Activated CD4-positive, alpha-beta T cell treated with anti-CD3 and anti-CD28 coated beads for 36 hours (primary cell): Measurements from ENCODE around the gene MOGAT1. TPM values are rescaled to one million over a fixed set of nuclear protein-coding genes. Genes with fewer than 3 reads are reported as not detected.
"Not testable (repeated sequence)": the region's sequence is repeated elsewhere in the genome, so short reads cannot be mapped to it uniquely, and the experiment has no call there.

Source experiments
- ATAC-seq: fragments of 200-7000 bp; cut with Tn5 transposase; one replicate; pipeline ENCODE4 v1.10.0; 2021; ENCODE audit warnings: mild to moderate bottlenecking, moderate library complexity
- CTCF ChIA-PET: fragments of 350-600 bp; sonication (Branson Sonifier 250); formaldehyde crosslinking; loops from one replicate; lab custom pipeline; 2021; ENCODE audit warnings: antibody characterized with exemption; lab: Charles Lee
- POLR2A ChIA-PET: fragments of 350-600 bp; sonication (Branson Sonifier 250); formaldehyde crosslinking; loops from one replicate; lab custom pipeline; 2021; ENCODE audit warnings: antibody characterized with exemption, inconsistent platforms; lab: Charles Lee
- DNase-seq: peaks from one replicate; pipeline ENCODE4 v3.0.0-alpha.2; 2020
- H3K27ac Mint-ChIP-seq: one replicate; pipeline ENCODE4 v1.8.0; 2021; ENCODE audit warnings: mixed read lengths
- H3K27me3 Mint-ChIP-seq: one replicate; pipeline ENCODE4 v1.8.0; 2021; ENCODE audit warnings: mixed read lengths
- H3K36me3 Mint-ChIP-seq: one replicate; pipeline ENCODE4 v1.8.0; 2021; ENCODE audit warnings: low read depth, mixed read lengths
- H3K4me1 Mint-ChIP-seq: one replicate; pipeline ENCODE4 v1.8.0; 2021; ENCODE audit warnings: mixed read lengths
- H3K4me3 Mint-ChIP-seq: one replicate; pipeline ENCODE4 v1.8.0; 2021; ENCODE audit warnings: mild to moderate bottlenecking, moderate library complexity, mixed read lengths
- H3K9me3 Mint-ChIP-seq: one replicate; pipeline ENCODE4 v1.8.0; 2021; ENCODE audit warnings: low read depth, mixed read lengths
- intact Hi-C, 2 experiments: fragments of 100-400 bp; cut with DNase I in 1 of 2; cut with micrococcal nuclease in 1 of 2; formaldehyde crosslinking; loops; one replicate each; pipeline versions ENCODE4 v1.14.2 to v1.15.1; 2022 to 2024; cut with DNase I, micrococcal nuclease
- total RNA-seq, 2 experiments: library from RNA; stranded (reverse); gene quantifications; one replicate each; pipeline ENCODE4 v1.2.3, GENCODE V29; 2021

The MOGAT1 gene
- total RNA-seq, 2 experiments from 2014 or later, result not detected

GRCh38 chr2:222670191-222671038 is 1.0 kb upstream of the MOGAT1 start:
- no peak overlapping the region for H3K4me3 Mint-ChIP-seq
- H3K27ac Mint-ChIP-seq, result no peak overlapping the region
- ChIA-PET CTCF (interaction anchor here (1.4 kb wide), 1 partner anchor 16 kb away, joined by 4 read pairs; no protein-coding TSS in a partner anchor), POLR2A (no interaction called here)
- H3K9me3 Mint-ChIP-seq, result no peaks in the 10 kb centered on the region
- intact Hi-C loops, result no loop called here
- ATAC-seq, result no peak
- H3K4me1 Mint-ChIP-seq, result peaks cover 8% of the 10 kb centered on the region
- no peaks in the 10 kb centered on the region for H3K36me3 Mint-ChIP-seq
- H3K27me3 Mint-ChIP-seq, result peaks cover 43% of the 10 kb centered on the region
- no peak for DNase-seq

DNA sequence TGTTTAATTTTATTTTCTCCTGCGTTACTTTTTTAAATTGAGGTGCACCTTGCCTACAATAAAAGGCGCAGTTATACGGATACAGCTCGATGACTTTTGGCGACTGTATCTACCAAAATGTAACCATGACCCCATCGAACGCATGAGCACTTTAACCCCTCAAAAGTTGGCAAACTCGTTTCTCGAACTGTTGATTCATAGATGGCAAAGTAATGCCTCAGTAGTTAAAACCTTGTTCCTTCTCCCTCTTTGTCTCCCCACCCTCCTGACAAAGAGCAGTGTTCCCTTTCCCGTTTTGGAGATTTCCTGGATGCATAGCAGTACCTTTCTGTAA is 577 bp downstream of the MOGAT1 start:
- intact Hi-C loops, result no loop called here
- Mint-ChIP-seq H3K27ac (no peak overlapping the region), H3K4me1 (peaks cover 8% of the 10 kb centered on the region), H3K9me3 (no peaks in the 10 kb centered on the region), H3K27me3 (peaks cover 43% of the 10 kb centered on the region), H3K36me3 (no peaks in the 10 kb centered on the region), H3K4me3 (peak overlapping the region; percentile 40)
- CTCF ChIA-PET, result interaction anchor here (1.0 kb wide), 1 partner anchor 34 kb away, joined by 3 read pairs; no protein-coding TSS in a partner anchor
- DNase-seq (no peak), ATAC-seq (no peak)
- POLR2A ChIA-PET, result no interaction called here

DNA sequence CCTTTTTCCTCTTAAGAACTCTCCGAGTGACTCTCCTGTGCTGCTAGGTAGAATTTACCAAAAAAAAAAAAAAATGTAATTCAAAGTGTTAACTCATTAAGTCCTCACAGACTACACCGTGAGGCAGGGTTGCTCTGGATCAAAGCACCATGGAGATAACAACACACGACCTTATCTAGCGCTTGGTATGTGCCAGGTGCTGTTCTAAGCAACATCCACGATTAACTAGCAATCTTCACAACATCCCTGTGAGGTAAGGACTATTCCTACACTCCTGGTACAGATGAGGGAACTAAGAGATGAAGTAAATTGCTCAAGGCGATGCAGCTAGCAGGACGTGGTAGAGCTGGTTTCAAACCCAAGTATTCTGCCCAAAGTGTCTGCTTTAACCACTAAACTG is 1.8 kb downstream of the MOGAT1 start:
- CTCF ChIA-PET, result no interaction called here
- no peak for DNase-seq
- no peak overlapping the region for H3K4me3 Mint-ChIP-seq
- intact Hi-C loops, result no loop called here
- no peak for ATAC-seq
- no peak overlapping the region for H3K27ac Mint-ChIP-seq
- POLR2A ChIA-PET, result no interaction called here
- peaks cover 52% of the 10 kb centered on the region for H3K27me3 Mint-ChIP-seq
- no peaks in the 10 kb centered on the region for H3K36me3 Mint-ChIP-seq
- H3K4me1 Mint-ChIP-seq, result peaks cover 8% of the 10 kb centered on the region
- no peaks in the 10 kb centered on the region for H3K9me3 Mint-ChIP-seq

DNA sequence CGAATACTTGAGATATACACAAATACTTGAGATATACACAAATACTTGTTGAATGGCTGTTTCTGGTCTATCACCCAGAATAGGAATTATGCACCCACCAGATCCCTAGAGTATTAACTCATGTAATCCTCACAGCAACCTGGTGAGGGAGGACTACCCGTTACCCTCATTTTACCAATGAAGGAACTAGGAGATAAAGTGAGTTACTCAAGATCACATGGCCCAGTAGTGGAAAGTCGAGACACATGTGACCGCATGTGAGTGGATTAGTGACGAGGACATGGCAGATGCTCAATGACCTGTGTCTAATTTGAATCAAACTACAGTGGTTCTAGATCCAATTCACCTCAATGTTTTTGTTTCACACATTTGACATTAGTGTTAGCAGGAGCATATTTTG is 2.4 kb downstream of the MOGAT1 start:
- POLR2A ChIA-PET, result no interaction called here

GRCh38 chr2:222677981-222678380 is 6.5 kb downstream of the MOGAT1 start:
- DNase-seq, result no peak
- CTCF ChIA-PET, result interaction anchor here (0.5 to 1.6 kb wide), 4 partner anchors 8 to 1172 kb away, joined by 3 to 6 read pairs (median 5); no protein-coding TSS in a partner anchor

More for the DNA sequence above, 2.4 kb downstream of the MOGAT1 start:
- peaks cover 8% of the 10 kb centered on the region for H3K4me1 Mint-ChIP-seq
- ATAC-seq (no peak), DNase-seq (no peak)
- no peak overlapping the region for H3K27ac Mint-ChIP-seq
- H3K36me3 Mint-ChIP-seq, result no peaks in the 10 kb centered on the region
- peaks cover 56% of the 10 kb centered on the region for H3K27me3 Mint-ChIP-seq
- H3K9me3 Mint-ChIP-seq, result no peaks in the 10 kb centered on the region
- intact Hi-C loops, result no loop called here
- no peak overlapping the region for H3K4me3 Mint-ChIP-seq
- CTCF ChIA-PET, result no interaction called here

GRCh38 chr2:222683805-222684204 is 12.3 kb downstream of the MOGAT1 start:
- Mint-ChIP-seq H3K27ac (no peak overlapping the region), H3K36me3 (no peaks in the 10 kb centered on the region), H3K27me3 (peaks cover 12% of the 10 kb centered on the region), H3K9me3 (no peaks in the 10 kb centered on the region), H3K4me3 (no peak overlapping the region), H3K4me1 (no peaks in the 10 kb centered on the region)
- ATAC-seq (no peak), DNase-seq (no peak)
- ChIA-PET CTCF (interaction anchor here (0.9 to 2.0 kb wide), 2 partner anchors 23 to 228 kb away, joined by 3 to 5 read pairs; no protein-coding TSS in a partner anchor), POLR2A (no interaction called here)
- intact Hi-C loops, result no loop called here

More at GRCh38 chr2:222677981-222678380, 6.5 kb downstream of the MOGAT1 start:
- POLR2A ChIA-PET, result interaction anchor here (0.7 kb wide), 1 partner anchor 10 kb away, joined by 3 read pairs; no protein-coding TSS in a partner anchor
- H3K4me1 Mint-ChIP-seq, result no peaks in the 10 kb centered on the region
- no peak overlapping the region for H3K27ac Mint-ChIP-seq
- no peak for ATAC-seq
- peaks cover 39% of the 10 kb centered on the region for H3K27me3 Mint-ChIP-seq
- H3K4me3 Mint-ChIP-seq, result no peak overlapping the region
- intact Hi-C loops, result no loop called here
- H3K9me3 Mint-ChIP-seq, result no peaks in the 10 kb centered on the region
- H3K36me3 Mint-ChIP-seq, result no peaks in the 10 kb centered on the region

GRCh38 chr2:222686086-222686750 is 14.8 kb downstream of the MOGAT1 start:
- Mint-ChIP-seq H3K27ac (no peak overlapping the region), H3K4me3 (no peak overlapping the region), H3K9me3 (no peaks in the 10 kb centered on the region), H3K27me3 (peaks cover 3% of the 10 kb centered on the region), H3K36me3 (no peaks in the 10 kb centered on the region), H3K4me1 (peaks cover 8% of the 10 kb centered on the region)
- ChIA-PET POLR2A (no interaction called here), CTCF (interaction anchor here (0.8 to 2.0 kb wide), 3 partner anchors 9 to 43 kb away, joined by 3 to 5 read pairs (median 3); no protein-coding TSS in a partner anchor)
- DNase-seq (no peak), ATAC-seq (no peak)
- intact Hi-C loops, result no loop called here

DNA sequence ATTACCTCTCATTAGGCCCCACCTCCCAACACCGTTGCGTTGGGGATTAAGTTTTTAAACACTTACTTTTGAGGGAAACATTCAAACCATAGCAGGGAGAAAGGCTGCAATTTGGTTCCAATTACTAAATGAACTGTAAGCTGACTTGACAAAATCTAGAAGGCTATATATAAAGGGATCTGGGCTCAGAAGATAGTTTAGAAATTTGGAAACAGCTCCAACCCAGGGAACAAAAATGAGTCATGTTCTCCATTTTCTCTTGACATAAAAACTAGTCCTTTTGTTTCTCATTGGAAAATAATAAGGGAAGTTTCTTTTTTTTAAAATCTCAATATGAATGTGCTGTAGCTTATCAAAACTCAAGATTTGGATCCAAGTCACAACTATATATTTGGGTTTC is 17.5 kb downstream of the MOGAT1 start:
- no peak for DNase-seq
- no peaks in the 10 kb centered on the region for H3K9me3 Mint-ChIP-seq
- ChIA-PET CTCF (interaction anchor here (0.7 to 2.5 kb wide), 5 partner anchors 21 to 217 kb away, joined by 3 to 11 read pairs (median 3); no protein-coding TSS in a partner anchor), POLR2A (no interaction called here)
- ATAC-seq, result no peak
- no peak overlapping the region for H3K27ac Mint-ChIP-seq
- H3K27me3 Mint-ChIP-seq, result no peaks in the 10 kb centered on the region
- peaks cover 8% of the 10 kb centered on the region for H3K4me1 Mint-ChIP-seq
- no peak overlapping the region for H3K4me3 Mint-ChIP-seq
- H3K36me3 Mint-ChIP-seq, result no peaks in the 10 kb centered on the region
- intact Hi-C loops, result no loop called here

DNA sequence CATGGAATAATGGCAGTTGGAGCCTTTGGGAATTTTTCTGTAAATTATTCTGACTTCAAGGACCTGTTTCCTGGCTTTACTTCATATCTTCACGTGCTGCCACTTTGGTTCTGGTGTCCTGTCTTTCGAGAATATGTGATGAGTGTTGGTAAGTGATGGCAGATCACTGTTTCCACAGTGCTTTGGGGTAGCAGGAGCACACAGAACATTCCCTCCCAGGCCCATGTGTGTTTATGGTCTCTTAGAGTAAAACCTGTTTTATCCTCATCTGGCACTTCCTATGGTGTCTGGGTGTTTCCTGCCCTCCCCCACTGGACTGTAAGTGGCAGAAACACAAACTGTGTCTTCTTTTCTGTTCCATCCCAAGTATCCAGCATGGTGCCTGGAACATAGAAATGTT is 17.9 kb downstream of the MOGAT1 start:
- no peaks in the 10 kb centered on the region for H3K9me3 Mint-ChIP-seq
- no peak overlapping the region for H3K27ac Mint-ChIP-seq
- H3K4me3 Mint-ChIP-seq, result no peak overlapping the region
- no peaks in the 10 kb centered on the region for H3K27me3 Mint-ChIP-seq
- CTCF ChIA-PET, result interaction anchor here (0.7 to 2.5 kb wide), 6 partner anchors 18 to 217 kb away, joined by 3 to 19 read pairs (median 6); no protein-coding TSS in a partner anchor
- intact Hi-C loops, result no loop called here
- H3K4me1 Mint-ChIP-seq, result peaks cover 8% of the 10 kb centered on the region
- ATAC-seq, result no peak
- POLR2A ChIA-PET, result no interaction called here
- no peaks in the 10 kb centered on the region for H3K36me3 Mint-ChIP-seq
- DNase-seq, result no peak

DNA sequence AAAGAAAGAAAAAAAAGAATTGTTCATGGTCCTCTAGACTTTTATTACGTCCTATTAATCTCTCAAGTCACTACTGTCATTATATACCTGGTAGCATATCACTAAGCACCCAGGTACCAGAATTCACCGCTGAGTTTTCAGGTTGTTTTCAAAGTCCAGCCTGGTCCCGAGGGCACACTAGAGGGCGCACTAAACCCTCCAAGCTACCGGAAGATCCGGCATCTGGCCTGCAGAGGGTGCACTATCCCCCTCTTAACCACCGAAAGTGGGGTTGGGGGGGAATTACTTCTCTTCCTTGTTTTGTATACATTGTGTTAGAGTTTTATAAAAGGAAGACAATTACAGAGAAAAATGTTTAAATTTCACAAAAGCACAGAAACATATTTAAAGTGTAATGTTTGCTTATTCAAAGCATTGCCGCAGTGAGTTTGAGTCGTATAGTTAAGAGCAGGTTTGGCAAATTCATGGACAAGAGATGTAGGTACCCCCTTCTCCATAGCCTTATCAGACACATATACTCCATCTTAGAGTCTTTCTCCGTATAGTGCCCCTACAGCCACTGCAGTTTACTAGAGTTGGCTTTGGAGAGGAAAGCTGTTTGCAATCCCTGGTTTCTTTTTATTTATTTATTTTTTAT is 19.2 kb downstream of the MOGAT1 start:
- Mint-ChIP-seq H3K9me3 (no peaks in the 10 kb centered on the region), H3K36me3 (no peaks in the 10 kb centered on the region), H3K4me1 (peaks cover 8% of the 10 kb centered on the region), H3K27me3 (no peaks in the 10 kb centered on the region), H3K27ac (no peak overlapping the region), H3K4me3 (no peak overlapping the region)
- intact Hi-C loops, result loop anchor here in 1 of 2 experiments (1.0 kb wide), 3 partner anchors 34 to 249 kb away; partner anchors contain the start of gene FARSB
- POLR2A ChIA-PET, result interaction anchor here (0.6 kb wide), 1 partner anchor 53 kb away, joined by 3 read pairs; no protein-coding TSS in a partner anchor
- ATAC-seq (peak; percentile 96), DNase-seq (peak; percentile 88)
- CTCF ChIA-PET, result interaction anchor here (0.5 to 3.4 kb wide), 32 partner anchors 9 to 281 kb away, joined by 3 to 19 read pairs (median 4); partner anchors contain the start of gene FARSB

DNA sequence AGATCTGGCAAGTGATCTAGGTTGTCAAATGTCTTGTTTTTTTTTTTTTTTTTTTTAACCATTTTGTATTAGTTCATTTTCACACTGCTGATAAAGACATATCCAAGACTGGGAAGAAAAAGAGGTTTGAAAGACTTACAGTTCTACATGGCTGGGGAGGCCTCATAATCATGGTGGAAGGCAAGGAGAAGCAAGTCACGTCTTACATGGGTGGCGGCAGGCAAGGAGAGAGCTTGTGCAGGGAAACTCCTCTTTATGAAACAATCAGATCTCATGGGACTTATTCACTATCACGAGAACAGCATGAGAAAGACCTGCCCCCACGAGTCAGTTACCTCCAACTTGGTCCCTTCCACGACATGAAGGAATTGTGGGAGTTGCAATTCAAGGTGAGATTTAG is 22.0 kb downstream of the MOGAT1 start:
- H3K4me3 Mint-ChIP-seq, H3K27ac Mint-ChIP-seq, H3K36me3 Mint-ChIP-seq, H3K9me3 Mint-ChIP-seq, H3K4me1 Mint-ChIP-seq, POLR2A ChIA-PET, ATAC-seq, DNase-seq, H3K27me3 Mint-ChIP-seq, intact Hi-C loops, CTCF ChIA-PET: not testable (repeated sequence)
